ENCODE data around the gene ZNF532. TPM values are rescaled to one million over a fixed set of nuclear protein-coding genes. Genes with fewer than 3 reads are reported as not detected.
A peak's percentile ranks its signal among the peaks of the same experiment; 100 is the strongest.

ZNF532 gene
- total and polyA plus RNA-seq, 2 donors (not counting 3 experiments of a cell fraction or from before 2014, with no cell fraction given): 42.3 to 70.1 TPM

- FAIRE-seq (peak; percentile 47), DNase-seq (ENCODE audit: low read depth, low spot score) (peak; percentile 36)
- H3K4me3 ChIP-seq (replicated peaks in 1 of 3; ENCODE audit: insufficient read depth in 1 of 3, low read depth in 1 of 3, low read length in 3 of 3): no peak overlapping the region
- no peaks in the 10 kb centered on the region for H3K27me3 ChIP-seq (ENCODE audit: control insufficient read depth in 2 of 2, insufficient read depth in 2 of 2, low read length in 2 of 2)
- H3K4me2 ChIP-seq (ENCODE audit: insufficient read depth, low read length): no peak overlapping the region
- TF ChIP-seq MAX (IDR thresholded peaks at IDR 0.05; ENCODE audit: insufficient read depth, insufficient read length) (no peak), EZH2 (IDR thresholded peaks at IDR 0.05; ENCODE audit: borderline replicate concordance, low read depth, low read length, severe bottlenecking) (no peak), MYC (IDR thresholded peaks at IDR 0.05; ENCODE audit: low read depth, low read length) (no peak), POLR2AphosphoS5 (IDR thresholded peaks at IDR 0.05; ENCODE audit: insufficient read depth, low read depth, low read length) (no peak), POLR2A (IDR thresholded peaks at IDR 0.05; ENCODE audit: low read depth, low read length) (no peak), JUN (IDR thresholded peaks at IDR 0.05; ENCODE audit: borderline replicate concordance, insufficient read depth, insufficient read length, low read depth) (no peak), FOS (IDR thresholded peaks at IDR 0.05; ENCODE audit: borderline replicate concordance, insufficient read depth, low read length) (no peak), CTCF (IDR thresholded peaks at IDR 0.05; ENCODE audit: extremely low read depth in 1 of 2, insufficient read depth in 1 of 2, low read depth in 1 of 2, low read length in 2 of 2) (no peak), GATA2 (IDR thresholded peaks at IDR 0.05; ENCODE audit: insufficient read depth, insufficient read length, low read depth, low read length) (no peak)
- no peak overlapping the region for H3K27ac ChIP-seq (ENCODE audit: insufficient read depth, low read depth, low read length)
- no TSS peak for BruUV-seq (replicated peaks)
- no peaks in the 10 kb centered on the region for H4K20me1 ChIP-seq (replicated peaks; ENCODE audit: control insufficient read depth, extremely low read depth, insufficient read depth, low read length)
- intact Hi-C loops (cut with micrococcal nuclease) (no loop called here), dilution Hi-C loops (cut with MboI; ENCODE audit: extremely low pct_ligation_motif_present, low sequenced_read_pairs) (no loop called here)
- no peak overlapping the region for H3K9ac ChIP-seq (replicated peaks; ENCODE audit: extremely low read depth, insufficient read depth, low read length)
- ChIA-PET POLR2A (no interaction called here), CTCF (interaction anchor here (0.9 to 1.1 kb wide), 2 partner anchors 97 to 210 kb away, joined by 3 read pairs; no protein-coding TSS in a partner anchor)
- peak overlapping the region; percentile 39 for H2AFZ ChIP-seq (ENCODE audit: low read depth, low read length)
- no peaks in the 10 kb centered on the region for H3K36me3 ChIP-seq (ENCODE audit: control insufficient read depth in 2 of 2, extremely low read depth in 1 of 2, insufficient read depth in 2 of 2, low read length in 2 of 2)
- peaks cover 23% of the 10 kb centered on the region for H3K4me1 ChIP-seq (ENCODE audit: control insufficient read depth, extremely low read depth, insufficient read depth, low read length)
- H3K9me1 ChIP-seq (replicated peaks; ENCODE audit: control insufficient read depth, extremely low read depth, insufficient read depth, low read length): no peaks in the 10 kb centered on the region
- peaks cover 8% of the 10 kb centered on the region for H3K79me2 ChIP-seq (ENCODE audit: control insufficient read depth, insufficient read depth, low read length)
- no peaks in the 10 kb centered on the region for H3K9me3 ChIP-seq (replicated peaks; ENCODE audit: control insufficient read depth, insufficient read depth, low read length)
Observed at GRCh38 chr18:58860747-58861231, 3.9 kb upstream of the ZNF532 start.
